HepG2 (cell line): Measurements from ENCODE around the gene XPO1. TPM values are rescaled to one million over a fixed set of nuclear protein-coding genes. Genes with fewer than 3 reads are reported as not detected.
A peak's percentile ranks its signal among the peaks of the same experiment; 100 is the strongest.

Source experiments
- AGO1 ChIP-seq: fragments of 200-400 bp; formaldehyde crosslinking; IDR thresholded peaks from 2 replicates; pipeline ENCODE4 v1.6.1; 2017; ENCODE audit warnings: mild to moderate bottlenecking, low read depth, low read length, moderate library complexity; ENCODE audit not compliant: poor library complexity, severe bottlenecking
- BORCS8-MEF2B ChIP-seq: sonication (generic); formaldehyde crosslinking; IDR thresholded peaks from 2 replicates; pipeline ENCODE4 v1.8.0; 2022; ENCODE audit warnings: mild to moderate bottlenecking, missing genetic modification reagents
- FOSL1 ChIP-seq: sonication (generic); formaldehyde crosslinking; IDR thresholded peaks from 2 replicates; pipeline ENCODE4 v1.9.0; 2021; ENCODE audit warnings: missing genetic modification reagents, borderline replicate concordance
- KLF11 ChIP-seq: IDR thresholded peaks from 2 replicates; pipeline ENCODE4 v1.6.1; 2016; ENCODE audit warnings: missing compliant biosample characterization
- KLF6 ChIP-seq: IDR thresholded peaks from 2 replicates; pipeline ENCODE4 v1.8.0; 2016; ENCODE audit warnings: missing biosample characterization, missing genetic modification reagents
- KLF9 ChIP-seq: IDR thresholded peaks from 2 replicates; pipeline ENCODE4 v1.6.1; 2016; ENCODE audit warnings: low read depth
- NFYC ChIP-seq: IDR thresholded peaks from 2 replicates; pipeline ENCODE4 v1.6.1; 2016; ENCODE audit warnings: missing genetic modification reagents, missing compliant biosample characterization
- NRL ChIP-seq: sonication (generic); formaldehyde crosslinking; IDR thresholded peaks from 2 replicates; pipeline ENCODE4 v1.5.0; 2020; ENCODE audit warnings: missing genetic modification reagents, mild to moderate bottlenecking, moderate library complexity, borderline replicate concordance
- THAP8 ChIP-seq: sonication (generic); formaldehyde crosslinking; IDR thresholded peaks from 2 replicates; pipeline ENCODE4 v1.5.1; 2020; ENCODE audit warnings: missing genetic modification reagents, mild to moderate bottlenecking, borderline replicate concordance
- XBP1 ChIP-seq: sonication (generic); formaldehyde crosslinking; IDR thresholded peaks from 2 replicates; pipeline ENCODE4 v1.5.0; 2020; ENCODE audit warnings: missing genetic modification reagents
- ZNF251 ChIP-seq: sonication (generic); formaldehyde crosslinking; IDR thresholded peaks from 2 replicates; pipeline ENCODE4 v1.9.0; 2021; ENCODE audit warnings: mild to moderate bottlenecking, missing genetic modification reagents
- ZNF264 ChIP-seq: sonication (generic); formaldehyde crosslinking; IDR thresholded peaks from 2 replicates; pipeline ENCODE4 v1.4.0; 2020; ENCODE audit warnings: missing genetic modification reagents
- ZNF3 ChIP-seq: IDR thresholded peaks from 2 replicates; pipeline ENCODE4 v1.7.0; 2017; ENCODE audit warnings: inconsistent platforms
- ZNF335 ChIP-seq: sonication (generic); formaldehyde crosslinking; IDR thresholded peaks from 2 replicates; pipeline ENCODE4 v1.4.0; 2020; ENCODE audit warnings: missing genetic modification reagents
- ZNF543 ChIP-seq: sonication (generic); formaldehyde crosslinking; IDR thresholded peaks from 2 replicates; pipeline ENCODE4 v1.4.0; 2020; ENCODE audit warnings: mild to moderate bottlenecking, missing genetic modification reagents
- ZXDC ChIP-seq: sonication (generic); formaldehyde crosslinking; IDR thresholded peaks from 2 replicates; pipeline ENCODE4 v1.5.0; 2020; ENCODE audit warnings: mild to moderate bottlenecking, missing genetic modification reagents
- polyA plus RNA-seq, 8 experiments: library from polyadenylated mRNA; depleted of rRNA in 3 of 8; stranded (reverse) in 7 of 8; unstranded in 1 of 8; fragments of >200 nt; fragmentation: Illumina TruSeq in 4 of 8; extraction: Trizol in 4 of 8; gene quantifications; 2 replicates each; pipeline versions ENCODE4 v1.2.1 to v1.2.3, GENCODE V29; 2011 to 2016; ENCODE audit warnings: low read depth in 4 of 8, missing spikeins in 1 of 8, mixed read lengths in 1 of 8; ENCODE audit not compliant: insufficient read depth in 1 of 8
- total RNA-seq, 5 experiments: library from RNA; depleted of rRNA; stranded (reverse); fragments of >200 nt; fragmentation: Illumina TruSeq; extraction: Trizol; gene quantifications; 2 replicates each; pipeline ENCODE4 v1.2.3, GENCODE V29; 2016; ENCODE audit warnings: low read depth in 1 of 5
- TF ChIP-seq, protein P1 (sequence below): sonication (generic); IDR thresholded peaks from 2 replicates; pipeline ENCODE4 v1.6.1; 2016; ENCODE audit warnings: low read depth, borderline replicate concordance
- TF ChIP-seq, protein P2 (sequence below): sonication (generic); formaldehyde crosslinking; IDR thresholded peaks from 2 replicates; pipeline ENCODE4 v1.8.1; 2023; ENCODE audit warnings: mild to moderate bottlenecking, missing genetic modification reagents, borderline replicate concordance
- TF ChIP-seq, protein P3 (sequence below): sonication (generic); formaldehyde crosslinking; IDR thresholded peaks from 2 replicates; pipeline ENCODE4 v1.5.0; 2020; ENCODE audit warnings: missing genetic modification reagents, mild to moderate bottlenecking, borderline replicate concordance
- TF ChIP-seq, protein P4 (sequence below): IDR thresholded peaks from 2 replicates; pipeline ENCODE4 v1.6.1; 2012; ENCODE audit warnings: low read depth, low read length, improper control_type of control experiment
- TF ChIP-seq, protein P5 (sequence below): sonication (generic); formaldehyde crosslinking; IDR thresholded peaks from 2 replicates; pipeline ENCODE4 v1.5.0; 2020; ENCODE audit warnings: missing genetic modification reagents, mild to moderate bottlenecking, borderline replicate concordance

Gene XPO1
- total and polyA plus RNA-seq, 2 of the 13 experiments (the other 11 are each of a cell fraction or from before 2014, with no cell fraction given), result 67.4 to 212 TPM

DNA sequence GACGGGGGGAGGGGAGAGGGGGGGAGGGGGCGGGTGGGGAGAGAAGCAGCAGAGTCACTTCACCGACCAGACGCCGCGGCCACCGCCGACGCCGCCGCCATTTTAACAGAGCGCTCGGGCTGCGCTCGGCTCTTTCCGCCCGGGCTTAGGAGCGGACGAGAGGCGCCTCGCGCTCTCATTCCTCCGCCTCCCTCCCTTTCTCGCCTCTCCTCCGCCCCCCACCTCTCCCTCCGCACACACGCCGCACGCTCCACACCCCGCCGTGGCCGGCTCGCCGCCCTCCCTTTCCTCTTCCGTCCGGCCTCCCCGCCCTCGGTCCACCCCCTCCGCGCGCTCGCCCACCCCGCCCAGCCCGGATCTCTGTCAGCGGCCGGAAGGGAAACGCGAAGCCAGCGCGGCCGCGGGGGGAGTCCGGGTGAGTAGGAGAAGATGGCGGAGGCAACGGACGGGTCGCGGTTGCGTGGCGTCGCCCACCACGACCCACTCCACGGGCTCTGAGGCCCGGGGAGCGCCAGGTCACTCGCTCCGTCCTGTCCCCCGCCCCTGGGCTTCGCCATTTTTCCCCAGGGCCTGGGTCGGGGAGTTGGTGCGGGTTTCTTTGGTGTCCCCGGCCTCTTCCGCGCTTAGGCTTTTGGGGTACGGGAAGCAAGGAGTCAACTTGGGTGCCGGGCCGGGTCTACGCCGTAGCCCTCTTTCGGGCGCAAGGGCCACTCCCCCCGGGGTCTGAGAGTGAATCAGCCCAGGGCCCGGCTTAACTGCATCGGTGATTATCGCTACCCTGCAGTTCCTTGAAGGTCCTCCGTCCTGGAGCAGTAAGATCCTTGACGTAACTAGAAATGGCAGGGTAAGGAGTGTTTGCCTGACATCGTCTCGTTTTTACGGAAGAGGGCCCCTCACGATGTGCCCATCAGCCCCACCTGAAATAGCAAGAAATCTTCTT, 66.9 kb downstream of the XPO1 start, which contains the start of gene USP34 (continued):
- TF ChIP-seq, protein P1, sequence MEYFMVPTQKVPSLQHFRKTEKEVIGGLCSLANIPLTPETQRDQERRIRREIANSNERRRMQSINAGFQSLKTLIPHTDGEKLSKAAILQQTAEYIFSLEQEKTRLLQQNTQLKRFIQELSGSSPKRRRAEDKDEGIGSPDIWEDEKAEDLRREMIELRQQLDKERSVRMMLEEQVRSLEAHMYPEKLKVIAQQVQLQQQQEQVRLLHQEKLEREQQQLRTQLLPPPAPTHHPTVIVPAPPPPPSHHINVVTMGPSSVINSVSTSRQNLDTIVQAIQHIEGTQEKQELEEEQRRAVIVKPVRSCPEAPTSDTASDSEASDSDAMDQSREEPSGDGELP, result peak; percentile 31; the same call in 1 of the 2 replicates
- TF ChIP-seq ZNF543, result peak; percentile 41; the same call in 1 of the 2 replicates
- TF ChIP-seq AGO1, result no peak
- TF ChIP-seq XBP1 (CRISPR knock-in tag), result peak; percentile 52; the same call in 1 of the 2 replicates
- peak; percentile 95; the same call in 1 of the 2 replicates for TF ChIP-seq NRL
- peak; percentile 92 for TF ChIP-seq KLF6
- TF ChIP-seq, protein P2, sequence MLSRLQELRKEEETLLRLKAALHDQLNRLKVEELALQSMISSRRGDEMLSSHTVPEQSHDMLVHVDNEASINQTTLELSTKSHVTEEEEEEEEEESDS (CRISPR knock-in tag), result no peak
- no peak for TF ChIP-seq ZNF251
- TF ChIP-seq ZNF264, result no peak
- peak; percentile 49; the same call in 1 of the 2 replicates for TF ChIP-seq BORCS8-MEF2B (CRISPR knock-in tag)
- TF ChIP-seq, protein P3, sequence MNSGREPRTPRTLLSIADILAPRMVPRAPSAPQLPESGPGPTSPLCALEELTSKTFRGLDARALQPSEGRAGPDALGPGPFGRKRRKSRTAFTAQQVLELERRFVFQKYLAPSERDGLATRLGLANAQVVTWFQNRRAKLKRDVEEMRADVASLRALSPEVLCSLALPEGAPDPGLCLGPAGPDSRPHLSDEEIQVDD (CRISPR knock-in tag), result peak; percentile 48; the same call in 1 of the 2 replicates
- TF ChIP-seq KLF9 (CRISPR knock-in tag), result no peak
- TF ChIP-seq, protein P4, sequence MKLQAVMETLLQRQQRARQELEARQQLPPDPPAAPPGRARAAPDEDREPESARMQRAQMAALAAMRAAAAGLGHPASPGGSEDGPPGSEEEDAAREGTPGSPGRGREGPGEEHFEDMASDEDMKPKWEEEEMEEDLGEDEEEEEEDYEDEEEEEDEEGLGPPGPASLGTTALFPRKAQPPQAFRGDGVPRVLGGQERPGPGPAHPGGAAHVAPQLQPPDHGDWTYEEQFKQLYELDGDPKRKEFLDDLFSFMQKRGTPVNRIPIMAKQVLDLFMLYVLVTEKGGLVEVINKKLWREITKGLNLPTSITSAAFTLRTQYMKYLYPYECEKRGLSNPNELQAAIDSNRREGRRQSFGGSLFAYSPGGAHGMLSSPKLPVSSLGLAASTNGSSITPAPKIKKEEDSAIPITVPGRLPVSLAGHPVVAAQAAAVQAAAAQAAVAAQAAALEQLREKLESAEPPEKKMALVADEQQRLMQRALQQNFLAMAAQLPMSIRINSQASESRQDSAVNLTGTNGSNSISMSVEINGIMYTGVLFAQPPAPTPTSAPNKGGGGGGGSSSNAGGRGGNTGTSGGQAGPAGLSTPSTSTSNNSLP, result no peak
- peak; percentile 86; the same call in 1 of the 2 replicates for TF ChIP-seq ZXDC (CRISPR knock-in tag)
- no peak for TF ChIP-seq ZNF3 (CRISPR knock-in tag)
- TF ChIP-seq THAP8, result 0 out of 2 replicates have a peak, but pooled peaks have one; percentile 39
- TF ChIP-seq ZNF335 (CRISPR knock-in tag), result 0 out of 2 replicates have a peak, but pooled peaks have one; percentile 11
- TF ChIP-seq FOSL1 (CRISPR knock-in tag), result no peak
- TF ChIP-seq, protein P5, sequence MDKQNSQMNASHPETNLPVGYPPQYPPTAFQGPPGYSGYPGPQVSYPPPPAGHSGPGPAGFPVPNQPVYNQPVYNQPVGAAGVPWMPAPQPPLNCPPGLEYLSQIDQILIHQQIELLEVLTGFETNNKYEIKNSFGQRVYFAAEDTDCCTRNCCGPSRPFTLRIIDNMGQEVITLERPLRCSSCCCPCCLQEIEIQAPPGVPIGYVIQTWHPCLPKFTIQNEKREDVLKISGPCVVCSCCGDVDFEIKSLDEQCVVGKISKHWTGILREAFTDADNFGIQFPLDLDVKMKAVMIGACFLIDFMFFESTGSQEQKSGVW (CRISPR knock-in tag), result 0 out of 2 replicates have a peak, but pooled peaks have one; percentile 71
- peak; percentile 37 for TF ChIP-seq NFYC (CRISPR knock-in tag)
- peak; percentile 82; the same call in 1 of the 2 replicates for TF ChIP-seq KLF11 (CRISPR knock-in tag)
